Fibroblast of skin of scalp (primary cell): Measurements from ENCODE around the gene OR10H4. TPM values are rescaled to one million over a fixed set of nuclear protein-coding genes. Genes with fewer than 3 reads are reported as not detected.
"Not testable (repeated sequence)": the region's sequence is repeated elsewhere in the genome, so short reads cannot be mapped to it uniquely, and the experiment has no call there.

Experiments
- DNase-seq: peaks from one replicate; pipeline ENCODE4 v3.0.0-alpha.2; 2013
- polyA plus RNA-seq, 2 experiments: library from polyadenylated mRNA; unstranded; fragments of 120-200 nt; gene quantifications; one replicate each; pipeline ENCODE4 v1.2.1, GENCODE V29; 2013; ENCODE audit not compliant: insufficient read length in 2 of 2

Gene OR10H4, protein sequence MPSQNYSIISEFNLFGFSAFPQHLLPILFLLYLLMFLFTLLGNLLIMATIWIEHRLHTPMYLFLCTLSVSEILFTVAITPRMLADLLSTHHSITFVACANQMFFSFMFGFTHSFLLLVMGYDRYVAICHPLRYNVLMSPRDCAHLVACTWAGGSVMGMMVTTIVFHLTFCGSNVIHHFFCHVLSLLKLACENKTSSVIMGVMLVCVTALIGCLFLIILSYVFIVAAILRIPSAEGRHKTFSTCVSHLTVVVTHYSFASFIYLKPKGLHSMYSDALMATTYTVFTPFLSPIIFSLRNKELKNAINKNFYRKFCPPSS
- polyA plus RNA-seq (2013, experiment 1 of 2; ENCODE audit: insufficient read length): not detected
- not detected for polyA plus RNA-seq (2013, experiment 2 of 2; ENCODE audit: insufficient read length)

DNA sequence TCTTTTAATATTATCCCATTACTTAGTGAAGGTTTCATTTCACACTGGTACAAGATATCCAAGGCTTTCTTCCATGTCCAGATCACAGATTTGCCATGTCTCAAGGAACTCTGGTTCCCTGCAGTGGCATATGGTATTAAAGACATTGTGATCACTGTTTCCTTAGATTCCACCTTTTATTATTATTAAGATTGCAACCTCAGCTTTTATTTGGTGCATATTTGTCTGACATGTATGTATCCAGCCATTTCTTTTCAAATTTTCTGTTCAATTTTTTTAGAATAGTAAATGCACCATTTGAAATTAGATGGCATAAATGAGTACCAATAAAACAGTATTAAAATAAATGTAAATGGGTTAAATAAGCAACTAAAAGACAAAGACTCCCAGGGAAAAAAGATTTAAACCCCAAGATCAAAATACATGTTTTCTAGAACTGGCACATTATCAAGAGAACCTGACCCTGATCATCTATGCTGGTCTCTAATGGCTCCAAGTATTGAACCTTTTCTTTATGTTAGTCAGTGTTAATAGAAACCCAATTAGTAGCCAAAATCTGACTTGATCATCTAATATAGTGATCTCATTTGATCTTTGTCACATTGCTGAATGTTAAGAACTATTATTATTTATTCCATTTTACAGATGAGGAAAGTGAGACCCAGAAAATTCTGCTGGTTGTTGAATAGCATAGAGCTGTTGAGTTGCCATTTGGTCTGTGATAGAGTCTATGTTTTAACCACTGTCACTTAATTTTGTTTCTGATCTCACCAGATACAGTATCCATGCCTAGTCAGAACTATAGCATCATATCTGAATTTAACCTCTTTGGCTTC lies at the start of gene OR10H4:
TSS of gene OR10H4 (plus strand) at position 786 of the 836 bp plus-strand sequence. CDS start at position 786, 0 bp downstream.
- DNase-seq: no peak

DNA sequence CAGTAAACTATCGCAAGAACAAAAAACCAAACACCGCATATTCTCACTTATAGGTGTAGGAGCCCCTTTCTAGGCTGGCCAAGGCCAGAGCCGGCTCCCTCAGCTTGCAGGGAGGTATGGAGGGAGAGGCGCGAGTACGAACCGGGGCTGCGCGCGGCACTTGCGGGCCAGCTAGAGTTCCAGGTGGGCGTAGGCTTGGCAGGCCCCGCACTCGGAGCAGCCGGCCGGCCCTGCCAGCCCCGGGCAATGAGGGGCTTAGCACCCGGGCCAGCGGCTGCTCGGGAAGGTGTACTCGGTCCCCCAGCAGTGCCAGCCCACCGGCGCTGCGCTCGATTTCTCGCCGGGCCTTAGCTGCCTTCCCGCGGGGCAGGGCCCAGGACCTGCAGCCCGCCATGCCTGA lies 49.2 kb upstream of the OR10H4 start:
- DNase-seq: not testable (repeated sequence)

DNA sequence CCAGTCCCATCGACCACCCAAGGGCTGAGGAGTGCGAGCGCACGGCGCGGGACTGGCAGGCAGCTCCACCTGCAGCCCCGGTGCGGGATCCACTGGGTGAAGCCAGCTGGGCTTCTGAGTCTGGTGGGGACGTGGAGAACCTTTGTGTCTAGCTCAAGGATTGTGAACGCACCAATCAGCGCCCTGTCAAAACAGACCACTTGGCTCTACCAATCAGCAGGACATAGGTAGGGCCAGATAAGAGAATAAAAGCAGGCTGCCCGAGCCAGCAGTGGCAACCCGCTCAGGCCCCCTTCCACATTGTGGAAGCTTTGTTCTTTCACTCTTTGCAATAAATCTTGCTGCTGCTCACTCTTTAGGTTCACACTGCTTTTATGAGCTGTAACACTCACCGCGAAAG lies 48.8 kb upstream of the OR10H4 start:
- not testable (repeated sequence) for DNase-seq

DNA sequence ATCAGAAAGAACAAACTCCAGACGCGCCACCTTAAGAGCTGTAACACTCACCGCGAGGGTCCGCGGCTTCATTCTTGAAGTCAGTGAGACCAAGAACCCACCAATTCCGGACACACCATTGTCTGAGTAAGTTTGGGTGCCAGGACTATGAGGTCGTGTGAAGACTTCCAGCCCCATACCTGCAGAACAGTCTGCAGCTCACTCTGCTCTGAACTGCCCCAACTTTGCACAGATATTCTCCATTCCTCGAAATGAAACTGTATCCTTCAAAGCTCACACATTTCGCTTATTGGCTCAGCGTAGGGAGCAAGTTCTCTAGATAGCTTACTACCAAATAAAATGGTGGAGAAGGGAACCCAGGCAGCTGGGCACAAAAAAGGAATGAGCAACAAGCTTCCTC lies 48.3 kb upstream of the OR10H4 start:
- DNase-seq: no peak

DNA sequence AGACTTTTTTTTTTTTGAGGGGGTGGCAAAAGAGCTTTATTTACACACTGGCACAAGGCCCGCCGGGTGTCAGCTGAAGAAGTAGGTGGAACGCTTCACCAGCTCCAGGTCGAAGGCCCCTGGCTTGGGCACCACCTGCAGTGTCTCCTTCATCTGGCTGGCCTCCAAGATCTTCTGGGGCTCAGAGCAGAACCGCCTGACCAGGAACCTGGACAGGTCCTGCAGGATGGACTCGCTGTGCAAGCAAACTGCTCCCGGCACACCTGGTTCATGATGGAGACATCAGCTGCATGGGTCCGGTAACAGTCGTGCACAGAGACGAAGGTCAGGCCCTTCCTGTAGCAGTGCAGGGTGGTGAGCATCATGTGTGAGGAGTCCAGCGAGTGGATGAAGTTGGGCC lies 46.6 kb upstream of the OR10H4 start:
- no peak for DNase-seq

DNA sequence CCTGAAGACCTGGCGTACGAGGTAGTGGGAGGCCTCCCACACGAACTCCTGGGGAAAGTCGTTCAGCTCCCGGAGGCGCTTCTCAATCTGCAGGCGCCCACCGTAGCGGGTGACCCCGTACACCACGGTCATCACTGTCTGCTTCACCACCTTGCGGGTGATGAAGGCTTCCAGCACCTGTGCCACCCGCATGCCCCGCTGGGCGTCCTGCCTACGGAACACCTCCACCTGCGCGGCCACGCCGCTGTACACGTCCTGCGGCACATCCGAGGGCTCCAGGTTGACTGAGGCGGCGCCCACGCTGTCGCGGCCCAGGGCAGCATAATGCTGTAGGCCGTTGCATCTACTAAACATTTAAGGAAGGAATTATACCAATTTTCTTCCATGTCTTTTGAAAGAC lies 45.9 kb upstream of the OR10H4 start:
- DNase-seq: not testable (repeated sequence)

DNA sequence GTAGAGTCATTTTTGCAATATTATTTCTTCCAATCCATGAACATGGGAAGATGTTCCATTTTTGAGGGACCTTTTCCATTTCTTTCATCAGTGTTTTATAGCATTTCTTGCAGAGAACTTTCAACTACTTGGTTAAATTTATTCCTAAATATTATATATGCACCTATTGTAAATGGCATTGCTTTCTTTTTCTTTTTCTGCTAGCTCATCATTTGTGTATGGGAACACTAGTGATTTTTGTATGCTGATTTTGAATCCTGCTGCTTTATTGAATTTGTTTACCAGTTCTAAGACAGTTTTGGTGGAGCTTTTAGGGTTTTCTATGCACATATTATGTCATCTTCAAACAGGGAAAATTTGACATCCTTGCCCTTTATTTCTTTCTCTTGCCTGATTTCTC lies 43.8 kb upstream of the OR10H4 start:
- no peak for DNase-seq

DNA sequence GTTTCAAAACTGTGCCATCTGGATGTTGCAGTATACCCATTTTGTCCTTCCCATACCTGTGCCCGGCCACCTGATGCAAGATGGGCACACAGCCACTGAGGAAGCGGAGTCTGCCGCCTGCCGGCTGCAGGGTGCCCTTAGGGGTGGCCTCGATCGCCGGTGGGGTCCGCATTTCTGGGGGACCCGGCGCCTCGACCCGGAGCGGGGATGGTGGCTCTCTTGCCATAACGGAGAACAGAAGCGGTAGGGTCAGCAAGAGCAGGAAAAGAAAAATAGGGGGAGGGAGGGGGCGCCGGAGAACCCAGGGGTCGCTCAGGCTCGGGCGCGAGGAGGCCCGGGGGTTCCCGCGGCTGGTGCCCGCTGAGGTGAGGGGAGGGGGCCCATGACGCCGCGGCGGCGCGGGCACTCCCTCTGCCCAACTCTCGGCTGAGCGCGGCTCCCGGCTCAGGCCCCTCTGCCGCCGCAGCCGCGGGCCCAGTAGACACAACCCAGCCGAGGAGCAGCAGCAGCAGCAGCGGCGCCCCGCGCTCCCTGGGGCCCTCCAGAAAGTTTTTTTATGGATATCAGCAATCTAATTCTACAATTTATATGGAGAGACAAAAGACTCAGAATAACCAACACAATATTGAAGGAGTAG lies 37.1 kb upstream of the OR10H4 start:
- no peak for DNase-seq

DNA sequence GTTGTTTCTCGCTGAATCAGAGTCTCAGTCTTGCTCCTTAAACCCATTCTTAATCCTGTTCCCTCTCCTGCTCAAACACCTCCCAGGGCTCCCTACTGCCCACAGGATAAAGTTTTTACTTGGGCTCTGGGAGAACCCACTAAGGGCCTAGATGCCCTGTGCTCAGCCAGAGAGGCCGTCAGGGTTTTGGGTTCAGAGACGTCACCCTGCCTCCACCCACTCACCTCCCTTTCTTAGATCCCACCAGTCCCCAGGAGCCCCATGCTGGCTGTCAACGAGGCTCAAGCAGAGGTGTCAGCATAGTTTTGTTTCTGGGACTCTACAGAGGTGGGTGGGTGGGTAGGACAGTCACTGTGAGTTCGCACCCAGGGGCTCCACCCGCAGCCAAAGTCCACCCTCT lies 35.4 kb upstream of the OR10H4 start:
- no peak for DNase-seq

DNA sequence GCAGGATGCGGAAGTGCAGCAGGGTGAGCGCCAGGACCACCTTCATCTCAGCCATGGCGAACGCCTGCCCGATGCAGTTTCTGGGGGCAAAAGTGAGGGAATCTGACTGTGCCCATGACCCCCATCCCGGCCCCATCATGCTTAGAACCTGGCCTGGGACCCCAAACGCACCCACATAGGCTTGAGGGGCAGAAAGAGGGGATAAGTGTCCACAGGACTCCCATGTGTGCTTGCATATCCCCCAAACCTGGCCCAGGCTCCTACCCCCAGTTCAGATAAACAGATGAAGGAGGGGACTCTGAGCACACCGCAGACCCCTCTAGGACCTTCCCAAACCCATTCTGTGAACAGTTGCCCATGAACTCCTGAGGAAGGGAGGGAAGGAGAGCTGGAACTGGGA lies 35.0 kb upstream of the OR10H4 start:
- DNase-seq: no peak

DNA sequence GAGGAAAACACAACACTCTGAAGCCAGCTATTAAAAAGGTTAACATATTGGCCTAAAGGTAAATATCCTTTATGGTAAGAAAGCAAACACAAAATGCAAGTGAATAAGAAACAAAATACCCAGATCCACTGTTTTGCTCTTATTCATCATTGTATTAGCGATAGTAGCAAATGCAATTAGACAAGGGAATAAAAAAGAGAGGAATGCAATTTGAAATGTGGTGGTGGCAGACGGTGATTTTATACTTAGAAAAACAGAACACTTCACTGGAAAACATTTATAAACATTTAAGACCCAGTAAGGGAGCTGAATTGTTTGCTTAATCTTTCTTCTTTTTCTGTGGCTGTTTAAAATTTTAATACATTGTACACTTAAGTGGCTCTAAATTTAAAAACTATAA lies 33.7 kb upstream of the OR10H4 start:
- DNase-seq: no peak

DNA sequence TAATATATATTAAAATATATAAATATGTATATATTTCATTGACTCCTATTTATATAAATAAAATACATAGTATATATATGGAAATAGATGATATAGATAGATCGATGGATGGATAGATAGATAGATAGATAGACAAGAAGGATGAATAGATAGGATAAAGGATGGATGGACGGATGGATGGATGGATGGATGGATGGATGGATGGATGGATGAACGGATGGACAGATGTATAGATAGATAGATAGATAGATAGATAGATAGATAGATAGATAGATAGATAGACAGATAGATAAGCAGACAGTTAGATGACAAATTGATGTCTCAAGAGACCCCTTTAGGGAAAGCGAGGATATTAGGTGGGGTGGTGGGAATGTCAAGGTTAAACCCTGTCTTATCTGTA lies 29.6 kb upstream of the OR10H4 start:
- no peak for DNase-seq

DNA sequence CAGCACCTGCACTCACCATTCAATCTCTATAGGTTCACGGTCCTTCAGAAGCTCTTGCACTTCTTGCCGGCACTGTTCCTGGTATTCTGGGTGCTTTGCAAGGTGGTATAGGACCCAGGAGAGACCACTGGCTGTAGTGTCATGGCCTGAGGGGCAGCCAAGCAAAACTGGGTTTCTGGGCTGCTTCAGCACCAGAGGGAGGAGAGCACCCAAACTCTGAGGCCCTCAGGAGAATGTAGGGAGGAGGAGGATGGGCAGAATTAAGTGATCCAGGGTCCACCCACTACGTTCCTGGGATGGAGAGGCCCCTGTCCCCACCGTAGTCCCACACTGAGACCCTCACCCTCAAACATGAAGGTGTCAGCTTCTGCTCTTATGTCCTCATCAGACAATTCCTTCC lies 26.8 kb upstream of the OR10H4 start:
- no peak for DNase-seq

DNA sequence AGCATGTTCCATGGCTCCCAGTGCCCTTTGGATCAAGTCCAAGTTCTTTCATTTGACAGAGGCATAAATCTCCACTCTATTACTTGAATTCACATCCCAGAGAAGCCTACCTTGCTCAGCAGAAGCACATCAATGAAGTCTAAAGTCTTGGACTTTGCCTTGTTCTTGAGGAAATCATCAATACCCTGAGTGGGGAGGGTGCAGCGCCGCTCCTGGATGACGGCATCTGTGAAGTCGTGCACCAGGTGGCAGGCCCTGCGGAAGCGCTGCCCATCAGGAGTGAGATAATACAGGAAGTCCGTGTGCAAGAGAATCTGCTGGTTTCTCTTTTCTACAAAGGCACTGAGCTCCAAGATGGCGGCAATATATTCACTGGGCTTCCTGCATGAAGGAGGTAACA lies 25.1 kb upstream of the OR10H4 start:
- no peak for DNase-seq

DNA sequence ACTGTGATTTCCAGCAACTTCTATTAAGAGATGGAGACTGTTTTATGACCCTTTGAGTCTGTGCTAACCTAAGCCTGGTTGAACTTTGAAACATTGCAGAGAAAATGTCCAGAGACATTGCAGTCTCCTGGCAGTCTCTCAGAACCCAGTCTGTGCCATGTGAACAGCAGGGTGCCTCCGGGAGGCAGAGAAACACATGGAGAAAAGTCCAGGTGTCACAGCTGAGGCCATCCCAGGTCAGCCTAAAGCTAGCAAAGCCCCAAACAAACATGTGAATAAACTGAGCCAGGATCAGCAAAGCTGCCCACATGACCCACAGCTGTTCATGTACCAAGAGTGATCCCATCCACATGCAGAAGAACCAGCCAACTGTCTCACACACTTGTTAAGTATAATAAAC lies 22.3 kb upstream of the OR10H4 start:
- DNase-seq: no peak

DNA sequence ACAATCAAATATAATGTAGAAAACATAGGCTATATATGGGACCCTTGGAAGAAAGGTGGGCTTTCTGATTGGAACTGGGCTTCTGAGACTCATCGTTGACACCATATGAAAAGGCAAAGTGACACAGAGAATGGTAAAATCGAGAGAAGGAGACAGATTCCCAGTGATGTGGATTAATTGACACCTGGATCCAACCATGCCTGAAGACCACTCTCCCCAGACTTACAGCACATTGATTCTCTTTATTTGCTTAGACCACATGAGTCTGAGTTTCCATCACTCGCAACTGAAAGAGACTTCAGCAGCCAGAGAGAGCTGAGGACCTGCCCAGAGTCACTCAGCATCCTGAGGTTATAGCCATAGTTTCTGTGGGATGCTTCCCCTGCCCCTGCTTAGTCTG lies 20.5 kb upstream of the OR10H4 start:
- no peak for DNase-seq

DNA sequence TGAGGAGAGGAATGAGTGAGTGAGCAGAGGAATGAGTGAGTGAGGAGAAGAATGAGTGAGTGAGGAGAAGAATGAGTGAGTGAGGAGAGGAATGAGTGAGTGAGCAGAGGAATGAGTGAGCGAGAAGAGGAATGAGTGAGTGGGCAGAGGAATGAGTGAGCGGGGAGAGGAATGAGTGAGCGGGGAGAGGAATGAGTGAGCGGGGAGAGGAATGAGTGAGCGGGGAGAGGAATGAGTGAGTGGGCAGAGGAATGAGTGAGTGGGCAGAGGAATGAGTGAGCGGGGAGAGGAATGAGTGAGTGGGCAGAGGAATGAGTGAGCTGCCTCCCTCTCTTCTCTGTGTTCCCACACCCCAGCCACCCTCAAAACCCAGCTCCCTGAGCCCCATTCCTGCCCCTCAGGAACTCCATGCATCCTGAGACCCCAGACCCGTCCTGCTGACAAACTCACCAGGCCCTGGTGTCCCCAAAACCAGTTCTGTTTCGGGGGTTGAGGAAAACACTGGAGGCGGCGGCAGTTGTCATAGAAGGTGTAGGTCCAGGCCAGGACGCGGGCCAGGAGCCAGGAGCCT lies 15.0 kb upstream of the OR10H4 start:
- not testable (repeated sequence) for DNase-seq

DNA sequence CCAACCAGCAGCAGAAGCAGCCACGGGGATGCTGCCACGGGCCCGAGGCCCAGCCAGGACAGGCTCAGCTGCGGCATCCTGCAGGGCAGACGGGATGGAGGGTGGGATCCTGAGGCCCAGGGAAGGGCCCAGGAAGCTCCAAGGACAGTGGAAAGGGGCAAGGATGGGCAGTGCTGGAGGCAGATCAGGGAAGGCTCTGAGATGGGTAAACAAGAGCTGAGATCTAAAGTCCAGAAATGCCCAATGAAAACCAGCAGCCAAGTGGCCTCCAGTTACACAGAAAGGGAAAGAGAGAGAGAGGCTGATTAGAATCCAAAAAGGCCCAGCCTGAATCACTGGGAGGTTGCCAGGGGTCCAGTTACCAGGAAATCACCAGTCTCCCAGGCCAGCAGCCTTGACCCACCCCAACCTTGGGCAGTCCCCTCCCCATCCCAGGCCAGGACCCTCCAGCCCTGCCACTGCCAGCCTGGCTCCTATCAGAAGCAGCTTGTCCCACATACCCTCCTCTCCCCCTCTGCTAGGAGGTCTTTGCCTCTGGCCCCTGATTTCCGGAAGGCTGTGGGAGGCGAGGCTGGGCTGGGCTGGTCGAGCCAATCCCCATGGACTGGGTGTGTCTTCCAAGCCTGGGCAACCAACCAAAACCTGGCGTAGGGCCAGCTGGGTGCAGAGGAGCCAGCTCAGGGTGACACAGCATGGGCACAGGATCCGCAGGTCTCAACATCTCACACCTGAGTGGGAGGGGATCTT lies 14.3 kb upstream of the OR10H4 start, which contains the start of gene CYP4F11:
TSS of gene CYP4F11 (minus strand) at position 198 of the 747 bp plus-strand sequence. CDS start at position 77, 121 bp downstream.
- no peak for DNase-seq

DNA sequence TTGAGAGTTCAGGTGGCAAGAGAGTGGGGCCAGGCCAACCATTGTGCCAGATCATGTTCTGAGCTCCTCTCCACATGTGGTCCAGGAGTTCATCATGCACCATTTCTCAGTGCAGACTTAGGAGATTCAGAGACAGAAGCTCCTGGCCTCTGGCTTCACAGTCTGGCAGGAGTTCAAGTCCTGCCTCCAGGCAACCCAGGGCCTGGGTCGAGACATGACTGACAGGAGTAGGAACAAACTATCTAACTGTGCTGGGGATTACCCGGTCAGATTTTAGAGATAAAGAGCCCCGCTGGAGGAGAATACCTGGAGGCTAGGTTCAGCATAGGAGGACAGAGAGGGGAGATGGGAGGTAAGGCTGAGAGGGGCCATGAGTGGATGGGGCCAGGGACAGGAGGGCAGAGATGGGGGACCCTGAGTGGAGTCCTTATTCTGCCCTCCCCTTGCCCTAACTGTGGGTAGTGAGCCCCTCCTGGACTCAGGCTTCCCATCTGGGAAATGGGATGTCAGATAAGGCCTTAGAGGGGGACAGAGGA lies 13.6 kb upstream of the OR10H4 start:
- no peak for DNase-seq

DNA sequence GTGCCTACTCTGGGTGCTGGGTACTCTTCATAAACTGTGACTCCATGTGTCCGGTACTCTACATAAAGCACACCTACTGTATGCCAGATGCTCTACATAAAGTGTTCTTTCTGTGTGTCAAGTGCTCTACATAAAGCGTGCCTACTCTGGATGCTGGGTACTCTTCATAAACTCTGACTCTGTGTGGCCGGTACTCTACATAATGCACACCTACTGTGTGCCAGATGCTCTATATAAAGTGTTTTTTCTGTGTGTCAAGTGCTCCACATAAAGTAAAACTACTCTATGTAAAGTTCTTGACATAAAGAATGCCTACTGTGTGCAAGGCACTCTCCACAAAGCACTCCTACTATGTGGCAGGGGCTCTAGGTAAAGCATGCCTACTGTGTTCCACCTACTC lies 12.6 kb upstream of the OR10H4 start:
- DNase-seq: no peak

DNA sequence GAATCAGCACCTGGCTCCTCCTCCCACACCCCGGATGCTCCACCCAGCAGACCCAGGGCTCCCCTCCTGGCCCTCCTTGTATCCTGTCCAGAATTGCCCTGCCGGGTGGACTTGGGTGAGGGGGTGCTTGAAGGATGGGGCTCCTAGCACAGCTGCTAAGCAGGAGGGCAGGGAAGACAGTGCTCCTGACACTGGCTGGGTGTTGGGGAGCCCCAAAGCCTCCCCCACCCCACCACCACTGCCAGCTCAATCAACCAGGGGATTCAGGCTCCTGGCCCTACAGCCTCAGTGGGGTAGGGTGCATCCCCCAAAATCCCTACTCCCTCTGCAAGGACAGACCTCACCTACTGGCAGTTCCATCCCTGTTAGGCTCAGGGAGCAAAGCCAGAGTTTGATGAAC lies 11.9 kb upstream of the OR10H4 start:
- no peak for DNase-seq

DNA sequence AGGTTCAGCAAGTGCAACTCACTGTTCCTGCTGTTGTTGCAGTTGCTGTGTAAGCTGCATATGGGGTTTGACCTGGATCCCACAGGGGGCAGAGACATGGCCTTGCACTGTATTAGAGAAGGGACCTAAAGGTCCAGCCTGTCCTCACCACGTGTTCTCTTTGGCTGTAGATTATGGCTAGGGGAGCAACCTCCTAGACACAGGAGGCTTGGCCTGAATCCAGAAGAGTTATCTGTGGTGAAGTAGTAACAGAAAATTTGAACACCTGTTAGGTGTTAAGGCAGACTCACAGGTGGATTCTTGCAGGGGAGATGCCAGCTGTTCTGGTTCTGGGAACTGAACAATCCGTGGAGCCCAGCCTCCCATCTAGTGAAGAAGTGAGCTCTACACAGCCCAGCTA lies 11.0 kb upstream of the OR10H4 start:
- DNase-seq: no peak
